H9 (cell line): ENCODE measurements around the gene BCAS3. TPM values are rescaled to one million over a fixed set of nuclear protein-coding genes. Genes with fewer than 3 reads are reported as not detected.

ENCODE experiments used
- DNase-seq: peaks from one replicate; pipeline ENCODE4 v3.0.0-alpha.2; 2017
- H2AFZ ChIP-seq: one replicate; pipeline ENCODE4 v1.6.1; 2013; ENCODE audit warnings: mild to moderate bottlenecking, low read length, control low read depth, moderate library complexity
- H2AK5ac ChIP-seq: 2 replicates; pipeline ENCODE4 v1.6.1; 2013; ENCODE audit warnings: low read length, control low read depth, mixed read lengths; ENCODE audit not compliant: insufficient read length
- H2BK120ac ChIP-seq: one replicate; pipeline ENCODE4 v1.6.1; 2013; ENCODE audit warnings: low read depth, mild to moderate bottlenecking, low read length, control low read depth, inconsistent platforms; ENCODE audit not compliant: poor library complexity, severe bottlenecking
- H2BK12ac ChIP-seq: 2 replicates; pipeline ENCODE4 v1.6.1; 2013; ENCODE audit warnings: low read length, control low read depth, mixed read lengths, low read depth; ENCODE audit not compliant: insufficient read length
- H2BK15ac ChIP-seq: 2 replicates; pipeline ENCODE4 v1.6.1; 2013; ENCODE audit warnings: low read depth, low read length, control low read depth
- H2BK20ac ChIP-seq: one replicate; pipeline ENCODE4 v1.6.1; 2013; ENCODE audit warnings: low read depth, mild to moderate bottlenecking, low read length, control low read depth, inconsistent platforms; ENCODE audit not compliant: poor library complexity, severe bottlenecking
- H2BK5ac ChIP-seq: 2 replicates; pipeline ENCODE4 v1.6.1; 2013; ENCODE audit warnings: low read length, control low read depth, mixed read lengths; ENCODE audit not compliant: insufficient read length
- H3K14ac ChIP-seq: 2 replicates; pipeline ENCODE4 v1.6.1; 2013; ENCODE audit warnings: low read length, control low read depth; ENCODE audit not compliant: insufficient read depth
- H3K18ac ChIP-seq: 2 replicates; pipeline ENCODE4 v1.6.1; 2013; ENCODE audit warnings: low read depth, mild to moderate bottlenecking, mixed read lengths, low read length, control low read depth; ENCODE audit not compliant: insufficient read length
- H3K23ac ChIP-seq: 2 replicates; pipeline ENCODE4 v1.6.1; 2013; ENCODE audit warnings: low read length, control low read depth, mixed read lengths, low read depth; ENCODE audit not compliant: insufficient read length
- H3K23me2 ChIP-seq: 2 replicates; pipeline ENCODE4 v1.6.1; 2013; ENCODE audit warnings: low read depth, mild to moderate bottlenecking, mixed read lengths, low read length, control low read depth; ENCODE audit not compliant: insufficient read length, poor library complexity, severe bottlenecking
- H3K27ac ChIP-seq: 2 replicates; pipeline ENCODE4 v1.5.1; 2013; ENCODE audit warnings: low read length, control low read depth, mixed read lengths, low read depth; ENCODE audit not compliant: insufficient read length
- H3K27me3 ChIP-seq: 2 replicates; pipeline ENCODE4 v1.6.1; 2013; ENCODE audit warnings: low read length, control low read depth, inconsistent platforms; ENCODE audit not compliant: insufficient read depth
- H3K4ac ChIP-seq: 2 replicates; pipeline ENCODE4 v1.6.1; 2013; ENCODE audit warnings: low read depth, mild to moderate bottlenecking, control low read depth, inconsistent platforms, low read length, moderate library complexity
- H3K4me1 ChIP-seq: 2 replicates; pipeline ENCODE4 v1.6.1; 2013; ENCODE audit warnings: low read length, control low read depth, inconsistent platforms; ENCODE audit not compliant: insufficient read depth
- H3K4me2 ChIP-seq: 2 replicates; pipeline ENCODE4 v1.6.1; 2013; ENCODE audit warnings: low read length, control low read depth, mixed read lengths; ENCODE audit not compliant: insufficient read length, insufficient read depth
- H3K56ac ChIP-seq: 2 replicates; pipeline ENCODE4 v1.6.1; 2013; ENCODE audit warnings: low read depth, mild to moderate bottlenecking, mixed read lengths, low read length, control low read depth; ENCODE audit not compliant: insufficient read length
- H3K79me1 ChIP-seq: 2 replicates; pipeline ENCODE4 v1.6.1; 2013; ENCODE audit warnings: low read depth, mild to moderate bottlenecking, moderate library complexity, low read length, control low read depth, inconsistent platforms; ENCODE audit not compliant: insufficient read depth, poor library complexity, severe bottlenecking
- H3K79me2 ChIP-seq: 2 replicates; pipeline ENCODE4 v1.6.1; 2013; ENCODE audit warnings: low read length, control low read depth, inconsistent platforms; ENCODE audit not compliant: insufficient read depth
- H3K9ac ChIP-seq: 2 replicates; pipeline ENCODE4 v1.6.1; 2013; ENCODE audit warnings: low read length, control low read depth, mixed read lengths; ENCODE audit not compliant: insufficient read length; ENCODE audit errors: extremely low read depth
- H3K9me3 ChIP-seq: one replicate; pipeline ENCODE4 v1.6.1; 2013; ENCODE audit warnings: low read depth, low read length, inconsistent platforms; ENCODE audit not compliant: control insufficient read depth
- H3T11ph ChIP-seq: one replicate; pipeline ENCODE4 v1.6.1; 2013; ENCODE audit warnings: mild to moderate bottlenecking, low read length, control low read depth, inconsistent platforms
- H4K20me1 ChIP-seq: one replicate; pipeline ENCODE4 v1.6.1; 2013; ENCODE audit not compliant: control insufficient read depth, insufficient read length, insufficient read depth
- H4K5ac ChIP-seq: 2 replicates; pipeline ENCODE4 v1.6.1; 2013; ENCODE audit warnings: low read depth, mild to moderate bottlenecking, mixed read lengths, low read length, control low read depth; ENCODE audit not compliant: insufficient read length
- H4K8ac ChIP-seq: replicated peaks from 2 replicates; pipeline ENCODE4 v1.6.1; 2013; ENCODE audit warnings: low read length, control low read depth, mixed read lengths, low read depth; ENCODE audit not compliant: insufficient read length
- H4K91ac ChIP-seq: 2 replicates; pipeline ENCODE4 v1.6.1; 2013; ENCODE audit warnings: low read depth, mild to moderate bottlenecking, moderate library complexity, mixed read lengths, low read length, control low read depth; ENCODE audit not compliant: insufficient read length
- H3K27ac Mint-ChIP-seq, 3 experiments: 2 replicates in 2 of 3; 3 replicates in 1 of 3; pipeline ENCODE4 v1.8.0; 2020 to 2021; ENCODE audit warnings: mixed read lengths in 3 of 3, mild to moderate bottlenecking in 1 of 3, moderate library complexity in 1 of 3
- H3K27me3 Mint-ChIP-seq: 2 replicates; pipeline ENCODE4 v1.8.0; 2021; ENCODE audit warnings: low read depth, mild to moderate bottlenecking, moderate library complexity, mixed read lengths
- H3K36me3 Mint-ChIP-seq, 3 experiments: 2 replicates in 2 of 3; 3 replicates in 1 of 3; pipeline ENCODE4 v1.8.0; 2020 to 2021; ENCODE audit warnings: low read depth in 3 of 3, mixed read lengths in 3 of 3; ENCODE audit not compliant: insufficient read depth in 1 of 3
- H3K4me1 Mint-ChIP-seq, 2 experiments: 2 replicates each; pipeline ENCODE4 v1.8.0; 2020; ENCODE audit warnings: mixed read lengths in 2 of 2
- H3K4me3 Mint-ChIP-seq, 2 experiments: 2 replicates in 1 of 2; 3 replicates in 1 of 2; pipeline ENCODE4 v1.8.0; 2020 to 2021; ENCODE audit warnings: mild to moderate bottlenecking in 2 of 2, mixed read lengths in 2 of 2, moderate library complexity in 1 of 2
- H3K9me3 Mint-ChIP-seq, 2 experiments: 2 replicates in 1 of 2; 3 replicates in 1 of 2; pipeline ENCODE4 v1.8.0; 2020; ENCODE audit warnings: mild to moderate bottlenecking in 2 of 2, mixed read lengths in 2 of 2, moderate library complexity in 1 of 2
- WGBS: extraction: QIAGEN DNeasy Blood & Tissue Kit; methylation state at CpG from one replicate; pipeline ENCODE4 v1.1.7; 2013; ENCODE audit warnings: missing lambda C conversion rate, low lambda C conversion rate, mixed read lengths; ENCODE audit not compliant: insufficient read length; ENCODE audit errors: extremely low coverage; 5-methylcytosine and 5-hydroxymethylcytosine counted together
- total RNA-seq: library from RNA; stranded (reverse); gene quantifications from 2 replicates; pipeline ENCODE4 v1.2.1, GENCODE V29; 2021
- TF ChIP-seq, protein P1 (sequence below): fragments of 200-600 bp; sonication (generic); conservative IDR thresholded peaks from 3 replicates; pipeline ENCODE4 v1.8.0; 2021; ENCODE audit warnings: antibody characterized with exemption, mild to moderate bottlenecking

Gene BCAS3
- total RNA-seq, 1 experiment from 2014 or later: 22.4 TPM

- WGBS: no CpG with 5 or more reads among the region's 8 CpGs
- H3K23me2 ChIP-seq: no peaks in the 10 kb centered on the region
- no peak overlapping the region for H3T11ph ChIP-seq
- H3K4me2 ChIP-seq: no peak overlapping the region
- Mint-ChIP-seq H3K27ac (no peak overlapping the region; a peak in 2 of 7 replicates), H3K27me3 (no peaks in the 10 kb centered on the region), H3K4me3 (no peak overlapping the region), H3K4me1 (peaks cover 6 to 10% of the 10 kb centered on the region in 2 experiments), H3K9me3 (no peaks in the 10 kb centered on the region), H3K36me3 (no peaks in the 10 kb centered on the region)
- H4K91ac ChIP-seq: no peak overlapping the region
- no peak overlapping the region for H3K14ac ChIP-seq
- no peaks in the 10 kb centered on the region for H3K79me2 ChIP-seq
- TF ChIP-seq, protein P1, sequence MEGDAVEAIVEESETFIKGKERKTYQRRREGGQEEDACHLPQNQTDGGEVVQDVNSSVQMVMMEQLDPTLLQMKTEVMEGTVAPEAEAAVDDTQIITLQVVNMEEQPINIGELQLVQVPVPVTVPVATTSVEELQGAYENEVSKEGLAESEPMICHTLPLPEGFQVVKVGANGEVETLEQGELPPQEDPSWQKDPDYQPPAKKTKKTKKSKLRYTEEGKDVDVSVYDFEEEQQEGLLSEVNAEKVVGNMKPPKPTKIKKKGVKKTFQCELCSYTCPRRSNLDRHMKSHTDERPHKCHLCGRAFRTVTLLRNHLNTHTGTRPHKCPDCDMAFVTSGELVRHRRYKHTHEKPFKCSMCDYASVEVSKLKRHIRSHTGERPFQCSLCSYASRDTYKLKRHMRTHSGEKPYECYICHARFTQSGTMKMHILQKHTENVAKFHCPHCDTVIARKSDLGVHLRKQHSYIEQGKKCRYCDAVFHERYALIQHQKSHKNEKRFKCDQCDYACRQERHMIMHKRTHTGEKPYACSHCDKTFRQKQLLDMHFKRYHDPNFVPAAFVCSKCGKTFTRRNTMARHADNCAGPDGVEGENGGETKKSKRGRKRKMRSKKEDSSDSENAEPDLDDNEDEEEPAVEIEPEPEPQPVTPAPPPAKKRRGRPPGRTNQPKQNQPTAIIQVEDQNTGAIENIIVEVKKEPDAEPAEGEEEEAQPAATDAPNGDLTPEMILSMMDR: no peak
- no peak overlapping the region for H2BK5ac ChIP-seq
- H3K56ac ChIP-seq: no peak overlapping the region
- no peak overlapping the region for H2BK15ac ChIP-seq
- no peak overlapping the region for H2AK5ac ChIP-seq
- H2BK12ac ChIP-seq: no peak overlapping the region
- H2BK120ac ChIP-seq: no peak overlapping the region
- no peaks in the 10 kb centered on the region for H3K4me1 ChIP-seq
- no peaks in the 10 kb centered on the region for H3K9me3 ChIP-seq
- no peaks in the 10 kb centered on the region for H3K27me3 ChIP-seq
- no peaks in the 10 kb centered on the region for H4K20me1 ChIP-seq
- no peak overlapping the region for H3K9ac ChIP-seq
- H4K5ac ChIP-seq: no peak overlapping the region
- no peak for DNase-seq
- H2AFZ ChIP-seq: no peak overlapping the region
- no peak overlapping the region for H3K4ac ChIP-seq
- H3K27ac ChIP-seq: no peak overlapping the region
- H3K18ac ChIP-seq: no peak overlapping the region
- no peak overlapping the region for H3K23ac ChIP-seq
- H3K79me1 ChIP-seq: no peaks in the 10 kb centered on the region
- H4K8ac ChIP-seq: no peak overlapping the region
- no peak overlapping the region for H2BK20ac ChIP-seq
Observed at GRCh38 chr17:61333136-61333535, 655.5 kb downstream of the BCAS3 start.
